ENCODE data around the gene ROCK2. TPM values are rescaled to one million over a fixed set of nuclear protein-coding genes. Genes with fewer than 3 reads are reported as not detected.

ROCK2 gene
- polyA plus RNA-seq, 1 experiment, result 6.0 TPM

- TF ChIP-seq, protein P1, sequence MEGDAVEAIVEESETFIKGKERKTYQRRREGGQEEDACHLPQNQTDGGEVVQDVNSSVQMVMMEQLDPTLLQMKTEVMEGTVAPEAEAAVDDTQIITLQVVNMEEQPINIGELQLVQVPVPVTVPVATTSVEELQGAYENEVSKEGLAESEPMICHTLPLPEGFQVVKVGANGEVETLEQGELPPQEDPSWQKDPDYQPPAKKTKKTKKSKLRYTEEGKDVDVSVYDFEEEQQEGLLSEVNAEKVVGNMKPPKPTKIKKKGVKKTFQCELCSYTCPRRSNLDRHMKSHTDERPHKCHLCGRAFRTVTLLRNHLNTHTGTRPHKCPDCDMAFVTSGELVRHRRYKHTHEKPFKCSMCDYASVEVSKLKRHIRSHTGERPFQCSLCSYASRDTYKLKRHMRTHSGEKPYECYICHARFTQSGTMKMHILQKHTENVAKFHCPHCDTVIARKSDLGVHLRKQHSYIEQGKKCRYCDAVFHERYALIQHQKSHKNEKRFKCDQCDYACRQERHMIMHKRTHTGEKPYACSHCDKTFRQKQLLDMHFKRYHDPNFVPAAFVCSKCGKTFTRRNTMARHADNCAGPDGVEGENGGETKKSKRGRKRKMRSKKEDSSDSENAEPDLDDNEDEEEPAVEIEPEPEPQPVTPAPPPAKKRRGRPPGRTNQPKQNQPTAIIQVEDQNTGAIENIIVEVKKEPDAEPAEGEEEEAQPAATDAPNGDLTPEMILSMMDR (IDR thresholded peaks at IDR 0.05; ENCODE audit: insufficient read depth, low read depth, low read length), result no peak
- no peak for DNase-seq (ENCODE audit: low read depth)
- CTCF ChIA-PET, result interaction anchor here (0.7 kb wide), 1 partner anchor 31 kb away, joined by 3 read pairs; a partner anchor contains a TSS
- Histone ChIP-seq H3K4me3 (ENCODE audit: low read depth, low read length) (no peak overlapping the region), H3K36me3 (ENCODE audit: control insufficient read depth, insufficient read depth, low read length) (peaks cover 1% of the 10 kb centered on the region; the same call in 1 of the 2 replicates), H3K27me3 (ENCODE audit: control insufficient read depth, insufficient read depth, low read length) (no peaks in the 10 kb centered on the region)
- POLR2A ChIA-PET, result no interaction called here
Observed at GRCh38 chr2:11163439-11164317, 180.8 kb downstream of the ROCK2 start.

DNA sequence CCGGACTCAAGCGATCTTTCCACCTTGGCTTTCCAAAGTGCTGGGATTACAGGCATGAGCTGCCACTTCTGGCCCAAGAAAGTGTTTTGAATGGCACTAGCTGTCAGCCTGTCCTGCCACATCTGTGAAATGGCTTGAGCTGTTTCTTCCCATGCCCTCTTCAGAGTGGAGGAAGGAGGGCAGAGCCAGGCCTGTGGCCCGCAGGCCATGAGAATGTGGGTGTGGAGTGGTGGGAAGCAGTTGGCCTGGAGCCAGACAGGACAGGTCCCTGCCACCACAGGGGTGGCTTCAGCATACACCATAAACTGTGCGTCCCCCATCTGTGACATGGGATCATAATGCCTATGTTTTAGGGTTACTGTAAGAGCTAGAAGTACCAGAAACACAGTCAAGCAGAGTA, 182.7 kb downstream of the ROCK2 start:
- no peak for DNase-seq (ENCODE audit: low read depth)
- Histone ChIP-seq H3K4me3 (ENCODE audit: low read depth, low read length) (no peak overlapping the region), H3K36me3 (ENCODE audit: control insufficient read depth, insufficient read depth, low read length) (peaks cover 1% of the 10 kb centered on the region; the same call in 1 of the 2 replicates), H3K27me3 (ENCODE audit: control insufficient read depth, insufficient read depth, low read length) (no peaks in the 10 kb centered on the region)
- ChIA-PET CTCF (no interaction called here), POLR2A (no interaction called here)
- TF ChIP-seq, protein P1 (IDR thresholded peaks at IDR 0.05; ENCODE audit: insufficient read depth, low read depth, low read length), result no peak

- no peak for DNase-seq (ENCODE audit: low read depth)
- Histone ChIP-seq H3K27me3 (ENCODE audit: control insufficient read depth, insufficient read depth, low read length) (no peaks in the 10 kb centered on the region), H3K4me3 (ENCODE audit: low read depth, low read length) (no peak overlapping the region), H3K36me3 (ENCODE audit: control insufficient read depth, insufficient read depth, low read length) (peaks cover 1% of the 10 kb centered on the region; the same call in 1 of the 2 replicates)
- TF ChIP-seq, protein P1 (IDR thresholded peaks at IDR 0.05; ENCODE audit: insufficient read depth, low read depth, low read length), result no peak
- POLR2A ChIA-PET, result no interaction called here
- CTCF ChIA-PET, result no interaction called here
Observed at GRCh38 chr2:11160731-11161455, 183.5 kb downstream of the ROCK2 start.

DNA sequence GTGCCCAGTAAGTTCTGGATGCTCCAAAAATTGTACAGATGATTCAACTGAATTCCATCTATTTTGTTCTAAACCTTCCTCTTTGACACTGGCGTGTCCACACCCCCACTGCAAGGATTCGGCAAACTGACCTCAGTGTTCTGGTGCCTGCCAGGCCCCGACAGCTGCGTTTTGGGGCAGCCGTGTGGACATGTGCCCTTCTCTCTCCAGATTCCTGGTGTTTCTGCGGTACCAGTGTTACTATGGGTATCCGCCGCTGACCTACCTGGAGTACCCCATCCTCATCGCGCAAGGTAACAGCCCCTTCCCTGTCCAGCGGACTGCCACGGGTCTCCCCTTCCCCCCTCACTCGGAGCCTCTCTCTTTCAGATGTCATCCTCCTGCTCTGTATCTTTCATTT, 184.2 kb downstream of the ROCK2 start:
- no peak for DNase-seq (ENCODE audit: low read depth)
- TF ChIP-seq, protein P1 (IDR thresholded peaks at IDR 0.05; ENCODE audit: insufficient read depth, low read depth, low read length), result no peak
- ChIA-PET CTCF (no interaction called here), POLR2A (no interaction called here)
- Histone ChIP-seq H3K4me3 (ENCODE audit: low read depth, low read length) (no peak overlapping the region), H3K27me3 (ENCODE audit: control insufficient read depth, insufficient read depth, low read length) (no peaks in the 10 kb centered on the region), H3K36me3 (ENCODE audit: control insufficient read depth, insufficient read depth, low read length) (peaks cover 1% of the 10 kb centered on the region; the same call in 1 of the 2 replicates)

- no peak for DNase-seq (ENCODE audit: low read depth)
- Histone ChIP-seq H3K27me3 (ENCODE audit: control insufficient read depth, insufficient read depth, low read length) (no peaks in the 10 kb centered on the region), H3K4me3 (ENCODE audit: low read depth, low read length) (no peak overlapping the region), H3K36me3 (ENCODE audit: control insufficient read depth, insufficient read depth, low read length) (peaks cover 1% of the 10 kb centered on the region; the same call in 1 of the 2 replicates)
- ChIA-PET CTCF (interaction anchor here (1.0 kb wide), 1 partner anchor 27 kb away, joined by 3 read pairs; a partner anchor contains a TSS), POLR2A (no interaction called here)
- TF ChIP-seq, protein P1 (IDR thresholded peaks at IDR 0.05; ENCODE audit: insufficient read depth, low read depth, low read length), result no peak
Observed at GRCh38 chr2:11159574-11160170, 184.8 kb downstream of the ROCK2 start.
